Astrocyte (in vitro differentiated cells and primary cell): ENCODE measurements around the gene CCDC120. TPM values are rescaled to one million over a fixed set of nuclear protein-coding genes. Genes with fewer than 3 reads are reported as not detected.

ENCODE experiments used
- DNase-seq: peaks from one replicate; pipeline ENCODE4 v3.0.0-alpha.2; 2010; ENCODE audit warnings: low read depth
- FAIRE-seq: peaks from 2 replicates; lab custom pipeline; 2011; peaks lifted over from hg19 to GRCh38; lab: Jason Lieb, UNC
- H2AFZ ChIP-seq: 2 replicates; pipeline ENCODE4 v1.6.0; 2012; ENCODE audit warnings: low read depth, low read length, inconsistent platforms
- H3K27ac ChIP-seq: 2 replicates; pipeline ENCODE4 v1.5.1; 2011; ENCODE audit warnings: low read depth, low read length, inconsistent platforms
- H3K27me3 ChIP-seq: 2 replicates; pipeline ENCODE4 v1.6.0; 2011; ENCODE audit warnings: low read length, inconsistent platforms; ENCODE audit not compliant: insufficient read depth
- H3K36me3 ChIP-seq: 2 replicates; pipeline ENCODE4 v1.5.1; 2011; ENCODE audit warnings: low read length, inconsistent platforms; ENCODE audit not compliant: insufficient read depth
- H3K4me1 ChIP-seq: 2 replicates; pipeline ENCODE4 v1.5.1; 2011; ENCODE audit warnings: low read length, inconsistent platforms; ENCODE audit not compliant: insufficient read depth
- H3K4me2 ChIP-seq: 2 replicates; pipeline ENCODE4 v1.6.0; 2012; ENCODE audit warnings: low read length, inconsistent platforms
- H3K4me3 ChIP-seq: 2 replicates; pipeline ENCODE4 v1.5.1; 2011; ENCODE audit warnings: low read depth, mild to moderate bottlenecking, low read length, inconsistent platforms; ENCODE audit not compliant: insufficient read depth
- H3K79me2 ChIP-seq: 2 replicates; pipeline ENCODE4 v1.6.0; 2012; ENCODE audit warnings: mild to moderate bottlenecking, low read length, inconsistent platforms; ENCODE audit not compliant: insufficient read depth
- H3K9ac ChIP-seq: 2 replicates; pipeline ENCODE4 v1.6.0; 2012; ENCODE audit warnings: mild to moderate bottlenecking, low read length, inconsistent platforms
- H3K9me3 ChIP-seq: 2 replicates; pipeline ENCODE4 v1.5.1; 2012; ENCODE audit warnings: low read depth, mild to moderate bottlenecking, low read length, inconsistent platforms; ENCODE audit not compliant: insufficient read depth
- H4K20me1 ChIP-seq: 2 replicates; pipeline ENCODE4 v1.6.0; 2012; ENCODE audit warnings: low read length, inconsistent platforms; ENCODE audit not compliant: insufficient read depth
- H3K27ac Mint-ChIP-seq: one replicate; pipeline ENCODE4 v1.8.0; 2021; ENCODE audit warnings: mild to moderate bottlenecking, mixed read lengths; ENCODE audit not compliant: unreplicated experiment
- H3K27me3 Mint-ChIP-seq: one replicate; pipeline ENCODE4 v1.8.0; 2021; ENCODE audit warnings: low read depth, mixed read lengths; ENCODE audit not compliant: unreplicated experiment
- H3K36me3 Mint-ChIP-seq: one replicate; pipeline ENCODE4 v1.8.0; 2021; ENCODE audit warnings: low read depth, mixed read lengths; ENCODE audit not compliant: unreplicated experiment
- H3K4me1 Mint-ChIP-seq: one replicate; pipeline ENCODE4 v1.8.0; 2021; ENCODE audit warnings: low read depth, mixed read lengths; ENCODE audit not compliant: unreplicated experiment
- H3K4me3 Mint-ChIP-seq: one replicate; pipeline ENCODE4 v1.8.0; 2021; ENCODE audit warnings: mild to moderate bottlenecking, moderate library complexity, mixed read lengths; ENCODE audit not compliant: unreplicated experiment
- H3K9me3 Mint-ChIP-seq: one replicate; pipeline ENCODE4 v1.8.0; 2021; ENCODE audit warnings: mild to moderate bottlenecking, mixed read lengths; ENCODE audit not compliant: unreplicated experiment
- CTCF ChIP-seq: IDR thresholded peaks from 2 replicates; pipeline ENCODE4 v1.5.1; 2011; ENCODE audit warnings: low read depth, mild to moderate bottlenecking, inconsistent platforms, low read length, moderate library complexity; ENCODE audit not compliant: insufficient read depth
- EZH2 ChIP-seq: IDR thresholded peaks from 2 replicates; pipeline ENCODE4 v1.6.1; 2012; ENCODE audit warnings: mild to moderate bottlenecking, low read length, inconsistent platforms; ENCODE audit not compliant: insufficient read depth
- total RNA-seq: library from RNA; stranded (reverse); gene quantifications from 2 replicates; pipeline ENCODE4 v1.2.1, GENCODE V29; 2021

Gene CCDC120
- total RNA-seq, 1 donor from 2014 or later = 8.2 TPM

- Mint-ChIP-seq H3K36me3 (no peaks in the 10 kb centered on the region), H3K9me3 (no peaks in the 10 kb centered on the region), H3K27ac (no peak overlapping the region), H3K4me1 (peaks cover 3% of the 10 kb centered on the region), H3K27me3 (no peaks in the 10 kb centered on the region), H3K4me3 (peak overlapping the region; percentile 90)
- Histone ChIP-seq H2AFZ (peak overlapping the region; percentile 82), H3K27ac (no peak overlapping the region), H3K36me3 (no peaks in the 10 kb centered on the region), H3K4me3 (peak overlapping the region; percentile 89), H3K27me3 (no peaks in the 10 kb centered on the region), H4K20me1 (no peaks in the 10 kb centered on the region), H3K9me3 (no peaks in the 10 kb centered on the region), H3K4me1 (no peaks in the 10 kb centered on the region), H3K79me2 (no peaks in the 10 kb centered on the region), H3K4me2 (peak overlapping the region; percentile 90), H3K9ac (peak overlapping the region; percentile 84)
- FAIRE-seq (no peak), DNase-seq (peak; percentile 82)
- TF ChIP-seq EZH2 = no peak
- no peak for TF ChIP-seq CTCF
Measured at GRCh38 chrX:49100704-49101628, 42.2 kb downstream of the CCDC120 start.

DNA sequence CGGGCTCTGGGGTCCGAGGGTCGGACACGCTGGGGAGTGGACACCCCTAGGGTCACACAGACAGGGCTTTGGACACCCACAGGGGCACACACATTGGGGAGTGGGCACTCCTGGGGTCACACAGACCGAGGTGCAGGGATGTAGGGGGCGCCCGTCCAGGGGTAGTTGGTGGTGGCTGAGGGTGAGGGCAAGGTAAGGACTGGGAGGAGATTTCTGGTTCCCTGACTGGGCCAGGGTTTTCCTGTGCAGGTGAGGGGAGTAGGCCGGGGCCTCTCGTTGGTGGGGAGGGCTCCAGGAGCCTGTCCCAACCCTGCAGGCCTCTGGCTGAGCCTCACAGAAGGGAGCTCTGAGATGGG, 42.8 kb downstream of the CCDC120 start:
- Histone ChIP-seq H3K36me3 (no peaks in the 10 kb centered on the region), H3K4me1 (no peaks in the 10 kb centered on the region), H3K4me3 (peak overlapping the region; percentile 89), H3K79me2 (no peaks in the 10 kb centered on the region), H3K27ac (no peak overlapping the region), H3K27me3 (no peaks in the 10 kb centered on the region), H2AFZ (peak overlapping the region; percentile 71), H3K9me3 (no peaks in the 10 kb centered on the region), H3K9ac (peak overlapping the region; percentile 84), H3K4me2 (peak overlapping the region; percentile 90), H4K20me1 (no peaks in the 10 kb centered on the region)
- H3K36me3 Mint-ChIP-seq = no peaks in the 10 kb centered on the region
- peak overlapping the region; percentile 75 for H3K27ac Mint-ChIP-seq
- no peak for FAIRE-seq
- no peaks in the 10 kb centered on the region for H3K9me3 Mint-ChIP-seq
- peaks cover 3% of the 10 kb centered on the region for H3K4me1 Mint-ChIP-seq
- DNase-seq = no peak
- H3K4me3 Mint-ChIP-seq = no peak overlapping the region
- H3K27me3 Mint-ChIP-seq = no peaks in the 10 kb centered on the region
- no peak for TF ChIP-seq CTCF

GRCh38 chrX:49102190-49102589, 43.4 kb downstream of the CCDC120 start:
- Mint-ChIP-seq H3K27me3 (no peaks in the 10 kb centered on the region), H3K27ac (no peak overlapping the region)
- FAIRE-seq = no peak

More at GRCh38 chrX:49102190-49102589, 43.4 kb downstream of the CCDC120 start:
- Mint-ChIP-seq H3K4me1 (peaks cover 3% of the 10 kb centered on the region), H3K36me3 (no peaks in the 10 kb centered on the region), H3K4me3 (peak overlapping the region; percentile 45), H3K9me3 (no peaks in the 10 kb centered on the region)
- TF ChIP-seq CTCF (no peak), EZH2 (no peak)
- no peak for DNase-seq
- no peaks in the 10 kb centered on the region for H3K79me2 ChIP-seq
- H3K4me1 ChIP-seq = no peaks in the 10 kb centered on the region
- no peaks in the 10 kb centered on the region for H3K9me3 ChIP-seq
- H3K27me3 ChIP-seq = no peaks in the 10 kb centered on the region
- H3K4me2 ChIP-seq = no peak overlapping the region
- H4K20me1 ChIP-seq = no peaks in the 10 kb centered on the region
- no peak overlapping the region for H3K4me3 ChIP-seq
- no peak overlapping the region for H3K9ac ChIP-seq
- H2AFZ ChIP-seq = no peak overlapping the region
- no peak overlapping the region for H3K27ac ChIP-seq
- H3K36me3 ChIP-seq = no peaks in the 10 kb centered on the region
